Colonic mucosa (tissue), 4 donors: Measurements from ENCODE around the gene ALAD. TPM values are rescaled to one million over a fixed set of nuclear protein-coding genes. Genes with fewer than 3 reads are reported as not detected.
A peak's percentile ranks its signal among the peaks of the same experiment; 100 is the strongest.

ENCODE experiments used
- DNase-seq: peaks from one replicate; pipeline ENCODE4 v3.0.0-alpha.2; 2020
- H3K27ac ChIP-seq: fragments of 200-600 bp; one replicate; pipeline ENCODE4 v1.8.0; 2021
- H3K27me3 ChIP-seq: fragments of 200-600 bp; one replicate; pipeline ENCODE4 v1.8.0; 2021
- H3K36me3 ChIP-seq: fragments of 200-600 bp; one replicate; pipeline ENCODE4 v1.8.0; 2021
- H3K4me1 ChIP-seq: fragments of 200-600 bp; one replicate; pipeline ENCODE4 v1.8.0; 2021; ENCODE audit warnings: mild to moderate bottlenecking
- H3K4me3 ChIP-seq: fragments of 200-600 bp; one replicate; pipeline ENCODE4 v1.8.0; 2021
- H3K9ac ChIP-seq, 2 donors: one replicate each; pipeline ENCODE4 v1.7.0; 2013; ENCODE audit warnings: control low read depth in 2 of 2, low read depth in 2 of 2, low read length in 2 of 2
- H3K9me3 ChIP-seq: fragments of 200-600 bp; one replicate; pipeline ENCODE4 v1.8.0; 2021
- intact Hi-C: fragments of 100-400 bp; cut with DNase I; formaldehyde crosslinking; loops from one replicate; pipeline ENCODE4 v1.14.1; 2022
- total RNA-seq, 2 donors: library from RNA; stranded (reverse); fragmentation: NEBNext Ultra II Directional in 1 of 2; extraction: Animal tissue kit (Norgen Biotek cat#: 25700) in 1 of 2; gene quantifications; one replicate each; pipeline ENCODE4 v1.2.1, GENCODE V29; 2021
- TF ChIP-seq, protein P1 (sequence below): fragments of 200-600 bp; IDR thresholded peaks from one replicate; pipeline ENCODE4 v1.8.0; 2022; ENCODE audit warnings: antibody characterized with exemption, mild to moderate bottlenecking
- donor health status: healthy.
- donor health status: DM: no; HTN: no; CAD: no.
- donor health status: DM: no; HTN: no; CAD: no.

The ALAD gene
- total RNA-seq, 2 donors from 2014 or later, result 50.3 to 51.4 TPM

DNA sequence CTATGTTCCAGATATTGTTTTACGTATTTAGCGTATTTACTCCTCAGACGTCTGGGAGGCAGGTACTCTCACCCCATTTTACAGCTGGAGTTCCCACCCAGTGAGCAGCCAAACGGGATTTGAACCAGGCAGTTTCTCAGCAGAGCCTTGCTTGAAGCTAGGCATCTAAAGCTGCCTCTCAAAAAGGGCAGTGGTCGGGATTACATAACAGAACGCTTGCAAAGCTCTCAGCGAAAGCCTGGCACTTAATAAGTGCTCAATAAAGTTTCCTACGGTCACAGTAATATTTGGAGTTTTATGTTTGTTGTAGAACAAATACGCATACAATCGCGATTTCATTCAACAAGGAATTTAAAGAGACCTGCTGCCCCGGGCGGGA is 52.0 kb downstream of the ALAD start:
- intact Hi-C loops, result no loop called here
- H3K9ac ChIP-seq, result peak overlapping the region; percentile 54 to 70
- peak overlapping the region; percentile 67 for H3K4me3 ChIP-seq
- no peak overlapping the region for H3K27ac ChIP-seq
- TF ChIP-seq, protein P1, sequence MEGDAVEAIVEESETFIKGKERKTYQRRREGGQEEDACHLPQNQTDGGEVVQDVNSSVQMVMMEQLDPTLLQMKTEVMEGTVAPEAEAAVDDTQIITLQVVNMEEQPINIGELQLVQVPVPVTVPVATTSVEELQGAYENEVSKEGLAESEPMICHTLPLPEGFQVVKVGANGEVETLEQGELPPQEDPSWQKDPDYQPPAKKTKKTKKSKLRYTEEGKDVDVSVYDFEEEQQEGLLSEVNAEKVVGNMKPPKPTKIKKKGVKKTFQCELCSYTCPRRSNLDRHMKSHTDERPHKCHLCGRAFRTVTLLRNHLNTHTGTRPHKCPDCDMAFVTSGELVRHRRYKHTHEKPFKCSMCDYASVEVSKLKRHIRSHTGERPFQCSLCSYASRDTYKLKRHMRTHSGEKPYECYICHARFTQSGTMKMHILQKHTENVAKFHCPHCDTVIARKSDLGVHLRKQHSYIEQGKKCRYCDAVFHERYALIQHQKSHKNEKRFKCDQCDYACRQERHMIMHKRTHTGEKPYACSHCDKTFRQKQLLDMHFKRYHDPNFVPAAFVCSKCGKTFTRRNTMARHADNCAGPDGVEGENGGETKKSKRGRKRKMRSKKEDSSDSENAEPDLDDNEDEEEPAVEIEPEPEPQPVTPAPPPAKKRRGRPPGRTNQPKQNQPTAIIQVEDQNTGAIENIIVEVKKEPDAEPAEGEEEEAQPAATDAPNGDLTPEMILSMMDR, result no peak
- H3K27me3 ChIP-seq, result no peaks in the 10 kb centered on the region
- peaks cover 21% of the 10 kb centered on the region for H3K4me1 ChIP-seq
- H3K9me3 ChIP-seq, result no peaks in the 10 kb centered on the region
- H3K36me3 ChIP-seq, result no peaks in the 10 kb centered on the region
- no peak for DNase-seq

DNA sequence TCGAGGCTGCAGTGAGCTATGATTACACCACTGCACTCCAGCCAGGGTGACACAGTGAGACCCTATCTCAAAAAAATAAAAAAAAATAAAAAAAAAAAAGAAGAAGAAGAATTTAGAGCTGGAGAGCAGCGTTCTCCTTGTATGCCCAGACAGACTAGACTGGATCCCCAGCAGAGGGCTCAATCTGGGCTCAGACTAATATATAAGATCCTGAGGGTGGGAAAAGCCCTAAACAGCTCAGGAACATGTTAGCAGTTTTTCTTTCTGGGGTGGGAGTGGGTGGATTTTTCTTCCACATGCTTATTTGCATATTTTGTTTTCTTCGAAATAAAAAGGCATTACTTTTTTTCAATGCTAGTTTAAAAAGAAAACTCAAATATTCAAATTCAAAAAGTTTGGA is 52.6 kb downstream of the ALAD start:
- H3K27me3 ChIP-seq, result no peaks in the 10 kb centered on the region
- H3K9me3 ChIP-seq, result no peaks in the 10 kb centered on the region
- no peak overlapping the region for H3K9ac ChIP-seq
- no peaks in the 10 kb centered on the region for H3K36me3 ChIP-seq
- H3K4me1 ChIP-seq, result peaks cover 23% of the 10 kb centered on the region
- H3K4me3 ChIP-seq, result no peak overlapping the region
- H3K27ac ChIP-seq, result no peak overlapping the region
- intact Hi-C loops, result no loop called here
- TF ChIP-seq, protein P1, result no peak
- no peak for DNase-seq

DNA sequence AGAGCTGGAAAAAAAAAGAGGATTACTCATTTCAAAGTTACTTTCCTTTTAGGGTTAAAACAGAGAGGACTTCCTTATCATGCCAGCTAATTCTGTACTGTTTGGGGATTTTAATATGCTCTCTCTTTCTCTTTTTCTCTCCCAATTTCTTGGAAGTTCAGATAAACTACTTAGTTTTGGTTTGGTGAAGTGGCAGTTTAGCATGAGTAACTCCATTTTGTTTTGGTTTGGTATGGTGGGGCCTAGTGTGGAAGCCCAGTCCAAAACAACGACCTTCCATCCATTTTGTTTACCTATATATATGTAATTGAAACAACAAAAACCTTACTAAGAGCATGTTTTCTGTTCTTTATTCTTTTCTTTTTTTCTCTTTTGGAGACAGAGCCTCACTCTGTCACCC is 55.4 kb downstream of the ALAD start:
- Histone ChIP-seq H3K9me3 (no peaks in the 10 kb centered on the region), H3K36me3 (no peaks in the 10 kb centered on the region), H3K9ac (no peak overlapping the region), H3K4me3 (no peak overlapping the region), H3K4me1 (peaks cover 23% of the 10 kb centered on the region), H3K27me3 (no peaks in the 10 kb centered on the region), H3K27ac (peak overlapping the region; percentile 81)
- no peak for DNase-seq
- TF ChIP-seq, protein P1, result no peak
- intact Hi-C loops, result no loop called here

DNA sequence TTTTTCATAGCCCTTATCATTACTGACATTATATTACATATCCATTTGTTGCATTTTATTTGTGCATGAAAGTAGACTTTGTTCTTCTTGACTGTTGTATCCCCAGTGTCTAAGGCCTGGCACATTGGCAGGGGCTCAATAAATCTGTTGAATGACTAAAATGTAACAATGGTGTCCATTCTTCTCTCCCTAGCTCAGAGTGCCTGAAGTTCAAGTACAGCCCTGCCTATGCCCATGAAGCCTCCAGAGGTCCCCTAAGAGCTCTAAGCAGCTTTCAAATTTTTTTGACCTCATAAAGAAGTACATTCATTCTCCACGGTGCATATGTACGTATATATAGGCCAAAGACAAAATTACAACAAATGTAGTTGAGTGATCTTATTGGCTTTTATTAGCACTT is 55.9 kb downstream of the ALAD start:
- Histone ChIP-seq H3K27ac (peak overlapping the region; percentile 81), H3K9ac (no peak overlapping the region), H3K9me3 (no peaks in the 10 kb centered on the region), H3K36me3 (no peaks in the 10 kb centered on the region), H3K4me1 (peaks cover 19% of the 10 kb centered on the region), H3K4me3 (no peak overlapping the region), H3K27me3 (no peaks in the 10 kb centered on the region)
- TF ChIP-seq, protein P1, result no peak
- DNase-seq, result no peak
- intact Hi-C loops, result no loop called here

DNA sequence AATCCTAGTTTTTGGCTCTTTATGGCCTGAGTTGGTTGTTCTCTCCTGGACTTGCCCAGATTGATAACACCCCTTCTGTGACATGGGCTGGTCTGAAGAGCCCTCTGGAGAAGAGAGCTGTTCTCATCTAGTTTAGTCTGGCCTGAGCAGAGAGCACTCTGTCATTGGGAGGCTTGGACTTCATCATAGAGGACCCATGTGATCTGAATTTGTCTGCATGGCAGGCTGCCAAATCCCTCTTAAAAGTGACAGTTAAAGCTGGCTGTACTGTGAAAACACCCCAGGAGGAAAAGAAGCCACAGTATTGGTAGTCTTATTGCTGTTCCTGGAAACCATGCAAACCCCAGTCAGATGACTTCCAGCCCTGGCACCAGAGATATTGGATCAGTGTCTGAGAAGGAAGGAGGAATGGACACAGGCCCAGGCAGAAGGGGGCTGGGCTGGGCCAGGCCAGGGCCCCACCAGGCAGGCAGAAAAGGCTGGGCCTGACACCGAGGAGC is 57.3 kb downstream of the ALAD start:
- H3K27me3 ChIP-seq, result no peaks in the 10 kb centered on the region
- H3K27ac ChIP-seq, result peak overlapping the region; percentile 81
- H3K9me3 ChIP-seq, result no peaks in the 10 kb centered on the region
- H3K4me3 ChIP-seq, result no peak overlapping the region
- DNase-seq, result peak; percentile 94
- no peak overlapping the region for H3K9ac ChIP-seq
- H3K4me1 ChIP-seq, result peaks cover 19% of the 10 kb centered on the region
- H3K36me3 ChIP-seq, result no peaks in the 10 kb centered on the region
- TF ChIP-seq, protein P1, result no peak
- intact Hi-C loops, result loop anchor here (5.0 kb wide), 1 partner anchor 39 kb away; no protein-coding TSS in a partner anchor
